Measurements from ENCODE around the gene PPP4R3A. TPM values are rescaled to one million over a fixed set of nuclear protein-coding genes. Genes with fewer than 3 reads are reported as not detected.
A peak's percentile ranks its signal among the peaks of the same experiment; 100 is the strongest.

Gene PPP4R3A
- total RNA-seq, 1 donor from 2014 or later, result 119 TPM

DNA sequence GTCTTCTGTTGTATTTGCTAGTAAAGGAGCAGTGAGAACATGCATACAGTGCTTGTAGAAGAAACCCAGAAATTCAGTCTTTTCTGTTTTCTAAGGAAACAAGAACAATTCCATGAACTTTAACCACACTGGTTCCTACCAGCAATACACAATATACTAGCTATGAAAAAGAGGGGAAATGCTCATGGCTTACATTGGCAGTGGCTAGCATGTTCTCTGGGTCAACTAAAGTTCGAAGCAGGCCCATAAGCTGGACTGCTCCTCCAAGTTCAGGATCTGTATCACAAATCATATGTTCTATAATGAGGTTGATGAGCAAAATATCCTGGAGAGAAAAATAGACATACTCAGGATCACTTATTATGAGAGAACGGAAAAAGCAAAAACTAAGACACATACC is 37.1 kb downstream of the PPP4R3A start:
- no peaks in the 10 kb centered on the region for H3K9me3 Mint-ChIP-seq (ENCODE audit: low read depth)
- no peak overlapping the region for H3K27ac Mint-ChIP-seq
- no peak overlapping the region for H3K4me3 Mint-ChIP-seq (ENCODE audit: low read depth)
- peaks cover 41% of the 10 kb centered on the region for H3K36me3 Mint-ChIP-seq (ENCODE audit: insufficient read depth)
- H3K4me1 Mint-ChIP-seq (ENCODE audit: low read depth), result peaks cover 2% of the 10 kb centered on the region
- no peaks in the 10 kb centered on the region for H3K27me3 Mint-ChIP-seq
- no peak for DNase-seq (ENCODE audit: low spot score, unreplicated experiment)
- TF ChIP-seq, protein P1, sequence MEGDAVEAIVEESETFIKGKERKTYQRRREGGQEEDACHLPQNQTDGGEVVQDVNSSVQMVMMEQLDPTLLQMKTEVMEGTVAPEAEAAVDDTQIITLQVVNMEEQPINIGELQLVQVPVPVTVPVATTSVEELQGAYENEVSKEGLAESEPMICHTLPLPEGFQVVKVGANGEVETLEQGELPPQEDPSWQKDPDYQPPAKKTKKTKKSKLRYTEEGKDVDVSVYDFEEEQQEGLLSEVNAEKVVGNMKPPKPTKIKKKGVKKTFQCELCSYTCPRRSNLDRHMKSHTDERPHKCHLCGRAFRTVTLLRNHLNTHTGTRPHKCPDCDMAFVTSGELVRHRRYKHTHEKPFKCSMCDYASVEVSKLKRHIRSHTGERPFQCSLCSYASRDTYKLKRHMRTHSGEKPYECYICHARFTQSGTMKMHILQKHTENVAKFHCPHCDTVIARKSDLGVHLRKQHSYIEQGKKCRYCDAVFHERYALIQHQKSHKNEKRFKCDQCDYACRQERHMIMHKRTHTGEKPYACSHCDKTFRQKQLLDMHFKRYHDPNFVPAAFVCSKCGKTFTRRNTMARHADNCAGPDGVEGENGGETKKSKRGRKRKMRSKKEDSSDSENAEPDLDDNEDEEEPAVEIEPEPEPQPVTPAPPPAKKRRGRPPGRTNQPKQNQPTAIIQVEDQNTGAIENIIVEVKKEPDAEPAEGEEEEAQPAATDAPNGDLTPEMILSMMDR (IDR thresholded peaks at IDR 0.05; ENCODE audit: unreplicated experiment), result no peak

DNA sequence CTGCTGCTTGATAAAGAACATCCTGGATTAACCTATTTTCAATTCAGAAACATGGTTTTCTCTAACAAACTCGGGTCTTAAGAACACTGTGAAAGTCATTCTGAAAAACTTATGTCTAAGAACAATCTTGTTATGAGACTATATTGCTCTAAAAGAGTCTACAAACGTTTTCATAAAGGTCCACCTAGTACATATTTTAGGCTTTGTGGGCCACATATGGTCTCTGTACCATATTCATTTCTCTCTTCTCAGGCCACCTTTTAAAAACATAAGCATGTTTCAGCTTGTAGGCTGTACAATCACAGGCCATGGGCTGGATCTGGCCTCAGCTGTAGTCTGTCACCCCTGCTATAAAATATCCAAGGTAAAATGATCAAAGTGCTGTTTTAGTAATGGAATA is 39.9 kb downstream of the PPP4R3A start:
- Mint-ChIP-seq H3K27ac (no peak overlapping the region), H3K36me3 (ENCODE audit: insufficient read depth) (peaks cover 44% of the 10 kb centered on the region), H3K27me3 (no peaks in the 10 kb centered on the region), H3K4me1 (ENCODE audit: low read depth) (peaks cover 20% of the 10 kb centered on the region), H3K9me3 (ENCODE audit: low read depth) (no peaks in the 10 kb centered on the region), H3K4me3 (ENCODE audit: low read depth) (no peak overlapping the region)
- TF ChIP-seq, protein P1 (IDR thresholded peaks at IDR 0.05; ENCODE audit: unreplicated experiment), result no peak
- no peak for DNase-seq (ENCODE audit: low spot score, unreplicated experiment)

DNA sequence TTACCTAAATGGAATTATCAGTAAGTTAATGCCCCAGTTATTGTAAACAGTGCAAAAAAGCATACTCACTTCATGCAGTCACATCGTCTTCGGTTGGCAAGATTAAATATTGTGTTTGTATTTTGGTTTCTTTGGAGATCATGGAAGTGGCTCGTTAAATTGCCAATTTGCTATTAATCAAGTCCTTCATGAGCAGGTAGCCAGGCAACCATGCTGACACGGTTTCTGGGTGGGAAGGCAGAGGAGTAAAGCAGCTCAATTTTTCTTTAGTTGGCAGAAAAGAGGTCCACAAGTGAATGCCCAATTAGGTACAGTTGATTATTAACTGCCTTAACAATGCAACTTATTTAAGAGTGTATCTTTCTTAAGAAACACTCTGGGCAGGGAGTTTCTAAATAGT is 43.9 kb downstream of the PPP4R3A start:
- DNase-seq (ENCODE audit: low spot score, unreplicated experiment), result no peak
- Mint-ChIP-seq H3K4me3 (ENCODE audit: low read depth) (peak overlapping the region; percentile 12), H3K9me3 (ENCODE audit: low read depth) (no peaks in the 10 kb centered on the region), H3K36me3 (ENCODE audit: insufficient read depth) (peaks cover 44% of the 10 kb centered on the region), H3K27ac (peak overlapping the region; percentile 8), H3K27me3 (no peaks in the 10 kb centered on the region), H3K4me1 (ENCODE audit: low read depth) (peaks cover 23% of the 10 kb centered on the region)
- TF ChIP-seq, protein P1 (IDR thresholded peaks at IDR 0.05; ENCODE audit: unreplicated experiment), result no peak

DNA sequence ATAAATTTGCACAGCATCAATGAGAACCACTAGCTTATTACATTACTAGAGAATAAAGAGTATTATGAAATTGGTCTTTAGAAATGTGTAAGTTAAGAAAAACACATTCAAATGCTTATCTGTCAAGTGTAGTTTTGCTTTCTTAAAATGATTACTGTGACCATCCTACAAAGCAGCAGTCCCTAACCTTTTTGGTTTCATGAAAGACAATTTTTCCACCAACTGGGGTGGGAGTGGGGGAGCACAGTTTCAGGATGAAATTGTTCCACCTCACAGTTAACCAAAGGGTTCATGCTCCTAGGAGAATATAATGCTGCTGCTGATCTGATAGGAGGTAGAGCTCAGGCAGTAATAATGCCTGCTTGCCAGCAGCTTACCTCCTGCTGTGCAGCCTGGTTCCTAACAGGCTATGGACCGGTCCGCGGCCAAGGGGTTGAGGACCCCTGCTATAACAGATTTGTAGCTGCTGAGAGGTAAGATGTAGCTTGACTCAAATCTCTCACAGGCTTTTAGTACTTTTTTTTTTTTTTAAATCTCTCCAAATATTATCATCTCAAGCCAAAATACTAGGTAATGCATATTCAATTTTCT is 45.4 kb downstream of the PPP4R3A start:
- Mint-ChIP-seq H3K4me1 (ENCODE audit: low read depth) (peaks cover 23% of the 10 kb centered on the region), H3K9me3 (ENCODE audit: low read depth) (no peaks in the 10 kb centered on the region), H3K4me3 (ENCODE audit: low read depth) (no peak overlapping the region), H3K27ac (no peak overlapping the region), H3K36me3 (ENCODE audit: insufficient read depth) (peaks cover 40% of the 10 kb centered on the region), H3K27me3 (no peaks in the 10 kb centered on the region)
- no peak for DNase-seq (ENCODE audit: low spot score, unreplicated experiment)
- TF ChIP-seq, protein P1 (IDR thresholded peaks at IDR 0.05; ENCODE audit: unreplicated experiment), result no peak

DNA sequence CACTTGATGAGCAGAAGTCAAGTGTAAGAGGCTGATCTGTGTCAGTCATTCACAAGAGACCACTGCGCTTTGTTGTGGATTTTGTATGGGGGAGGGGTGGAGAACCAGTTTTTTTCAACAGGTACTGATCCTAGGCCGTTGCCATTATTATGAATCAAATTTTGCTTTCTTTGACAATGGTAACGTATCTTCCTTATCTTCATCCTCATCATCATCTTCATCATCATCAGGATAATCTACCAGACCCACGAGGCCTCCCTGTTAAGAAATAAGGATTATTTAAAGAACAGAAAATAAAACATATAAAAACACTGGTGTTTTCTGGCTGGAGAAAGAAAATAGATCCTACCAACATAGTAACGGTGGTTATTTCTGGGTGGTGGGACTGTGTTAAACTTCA is 51.5 kb downstream of the PPP4R3A start:
- no peak for DNase-seq (ENCODE audit: low spot score, unreplicated experiment)
- H3K27ac Mint-ChIP-seq, result peak overlapping the region; percentile 11
- peaks cover 50% of the 10 kb centered on the region for H3K36me3 Mint-ChIP-seq (ENCODE audit: insufficient read depth)
- H3K27me3 Mint-ChIP-seq, result no peaks in the 10 kb centered on the region
- H3K4me3 Mint-ChIP-seq (ENCODE audit: low read depth), result no peak overlapping the region
- TF ChIP-seq, protein P1 (IDR thresholded peaks at IDR 0.05; ENCODE audit: unreplicated experiment), result no peak
- H3K9me3 Mint-ChIP-seq (ENCODE audit: low read depth), result no peaks in the 10 kb centered on the region
- no peaks in the 10 kb centered on the region for H3K4me1 Mint-ChIP-seq (ENCODE audit: low read depth)

All from progenitor cell of endocrine pancreas (in vitro differentiated cells).